SK-N-SH treated with all-trans-retinoic acid at 6 μM for 48 hours (cell line): ENCODE results near the gene CSF1R.

Experiments
- ISL1 ChIP-seq: fragments of 250-450 bp; sonication (Bioruptor Pico); IDR thresholded peaks from 2 replicates; pipeline ENCODE4 v2.1.2; 2022; ENCODE audit warnings: mild to moderate bottlenecking, moderate library complexity
- PATZ1 ChIP-seq: fragments of 250-450 bp; sonication (Bioruptor Pico); IDR thresholded peaks from 2 replicates; pipeline ENCODE4 v1.8.0; 2020; ENCODE audit warnings: mild to moderate bottlenecking, moderate library complexity, borderline replicate concordance
- RARB ChIP-seq: fragments of 250-450 bp; sonication (Bioruptor Pico); IDR thresholded peaks from 2 replicates; pipeline ENCODE4 v1.8.0; 2021; ENCODE audit warnings: mild to moderate bottlenecking, moderate library complexity
- TCF4 ChIP-seq: fragments of 250-450 bp; sonication (Bioruptor Pico); IDR thresholded peaks from 2 replicates; pipeline ENCODE4 v1.8.0; 2021; ENCODE audit warnings: mild to moderate bottlenecking, moderate library complexity, borderline replicate concordance
- ZC3H10 ChIP-seq: fragments of 250-450 bp; sonication (Bioruptor Pico); IDR thresholded peaks from 2 replicates; pipeline ENCODE4 v1.5.1; 2021; ENCODE audit warnings: mild to moderate bottlenecking, moderate library complexity
- ZFP3 ChIP-seq: fragments of 250-450 bp; sonication (Bioruptor Pico); IDR thresholded peaks from 2 replicates; pipeline ENCODE4 v1.5.0; 2020; ENCODE audit warnings: mild to moderate bottlenecking, moderate library complexity
- ZFP30 ChIP-seq: fragments of 450-650 bp; formaldehyde crosslinking; IDR thresholded peaks from 2 replicates; pipeline ENCODE4 v1.5.0; 2022; ENCODE audit warnings: mild to moderate bottlenecking, moderate library complexity

- TF ChIP-seq PATZ1 (CRISPR knock-in tag) = no peak
- no peak for TF ChIP-seq ZFP30 (CRISPR knock-in tag)
- no peak for TF ChIP-seq ZC3H10
- TF ChIP-seq ZFP3 (CRISPR knock-in tag) = no peak
- TF ChIP-seq RARB (CRISPR knock-in tag) = no peak
- TF ChIP-seq TCF4 (CRISPR knock-in tag) = no peak
- TF ChIP-seq ISL1 (CRISPR knock-in tag) = no peak
Observed at GRCh38 chr5:150108711-150109514, 22.6 kb upstream of the CSF1R start.
